HG02970 (cell line): Measurements from ENCODE around the gene PPIE.

ENCODE experiments used
- ATAC-seq: cut with Tn5 transposase; IDR thresholded peaks from one replicate; pipeline ENCODE4 v1.9.1; 2021; ENCODE audit warnings: mild to moderate bottlenecking, moderate library complexity, moderate number of reproducible peaks; ENCODE audit not compliant: unreplicated experiment, low FRiP score

PPIE gene

GRCh38 chr1:39717809-39718208 lies 20.9 kb upstream of the PPIE start:
- no peak for ATAC-seq

GRCh38 chr1:39720094-39720999 lies 18.3 kb upstream of the PPIE start:
- ATAC-seq, result no peak

GRCh38 chr1:39721664-39722063 lies 17.0 kb upstream of the PPIE start:
- no peak for ATAC-seq

- ATAC-seq, result no peak
Observed at GRCh38 chr1:39722495-39722894, 16.2 kb upstream of the PPIE start.

GRCh38 chr1:39726600-39726999 lies 12.1 kb upstream of the PPIE start:
- ATAC-seq, result no peak

GRCh38 chr1:39727221-39727931 lies 11.3 kb upstream of the PPIE start:
- ATAC-seq, result no peak

- no peak for ATAC-seq
Observed at GRCh38 chr1:39727932-39728317, 10.8 kb upstream of the PPIE start.

GRCh38 chr1:39729030-39729429 lies 9.7 kb upstream of the PPIE start:
- no peak for ATAC-seq

- ATAC-seq, result no peak
Observed at GRCh38 chr1:39729842-39730241, 8.8 kb upstream of the PPIE start.

- ATAC-seq, result no peak
Observed at GRCh38 chr1:39732730-39733129, 6.0 kb upstream of the PPIE start.

GRCh38 chr1:39733161-39733560 lies 5.5 kb upstream of the PPIE start:
- no peak for ATAC-seq

- ATAC-seq, result no peak
Observed at GRCh38 chr1:39735731-39736130, 3.0 kb upstream of the PPIE start.

GRCh38 chr1:39737546-39738169 lies 1.0 kb upstream of the PPIE start:
- ATAC-seq, result no peak

- no peak for ATAC-seq
Observed at GRCh38 chr1:39745016-39745670, 6.5 kb downstream of the PPIE start.

- no peak for ATAC-seq
Observed at GRCh38 chr1:39751595-39751994, 12.9 kb downstream of the PPIE start.

GRCh38 chr1:39752703-39753102 lies 14.0 kb downstream of the PPIE start:
- no peak for ATAC-seq

GRCh38 chr1:39753132-39754025 lies 14.7 kb downstream of the PPIE start:
- ATAC-seq, result no peak

GRCh38 chr1:39754026-39754570 lies 15.4 kb downstream of the PPIE start:
- no peak for ATAC-seq

- no peak for ATAC-seq
Observed at GRCh38 chr1:39754906-39755504, 16.3 kb downstream of the PPIE start.
